ENCODE measurements around the gene SEMA3G.

SEMA3G gene

DNA sequence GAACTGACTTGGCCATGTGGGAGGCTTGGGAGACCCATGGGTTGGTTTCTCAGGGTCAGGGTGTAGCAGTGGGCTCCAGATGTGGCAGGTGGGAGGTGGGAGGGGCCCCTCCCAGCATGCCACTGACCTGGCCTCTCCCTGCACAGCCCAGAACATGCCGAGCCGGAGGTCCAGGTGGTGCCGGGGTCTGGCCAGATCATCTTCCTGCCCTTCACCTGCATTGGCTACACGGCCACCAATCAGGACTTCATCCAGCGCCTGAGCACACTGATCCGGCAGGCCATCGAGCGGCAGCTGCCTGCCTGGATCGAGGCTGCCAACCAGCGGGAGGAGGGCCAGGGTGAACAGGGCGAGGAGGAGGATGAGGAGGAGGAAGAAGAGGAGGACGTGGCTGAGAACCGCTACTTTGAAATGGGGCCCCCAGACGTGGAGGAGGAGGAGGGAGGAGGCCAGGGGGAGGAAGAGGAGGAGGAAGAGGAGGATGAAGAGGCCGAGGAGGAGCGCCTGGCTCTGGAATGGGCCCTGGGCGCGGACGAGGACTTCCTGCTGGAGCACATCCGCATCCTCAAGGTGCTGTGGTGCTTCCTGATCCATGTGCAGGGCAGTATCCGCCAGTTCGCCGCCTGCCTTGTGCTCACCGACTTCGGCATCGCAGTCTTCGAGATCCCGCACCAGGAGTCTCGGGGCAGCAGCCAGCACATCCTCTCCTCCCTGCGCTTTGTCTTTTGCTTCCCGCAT, 42.3 kb upstream of the SEMA3G start:
- no peak overlapping the region for H3K27ac ChIP-seq (ENCODE audit: low read length)
- peaks cover 35 to 74% of the 10 kb centered on the region in 2 donors for H3K36me3 ChIP-seq (ENCODE audit: control insufficient read depth in 1 of 2, insufficient read depth in 2 of 2, low read length in 2 of 2)
- peaks cover 0 to 31% of the 10 kb centered on the region in 2 donors for H3K4me1 ChIP-seq (ENCODE audit: control insufficient read depth in 1 of 2, insufficient read depth in 2 of 2, low read length in 2 of 2)
- H3K4me3 ChIP-seq (ENCODE audit: low read depth in 1 of 2, low read length in 2 of 2), result no peak overlapping the region
- no peaks in the 10 kb centered on the region for H3K9me3 ChIP-seq (ENCODE audit: control insufficient read depth in 1 of 2, low read length in 2 of 2)
- no peaks in the 10 kb centered on the region for H3K27me3 ChIP-seq (ENCODE audit: low read depth, low read length)

DNA sequence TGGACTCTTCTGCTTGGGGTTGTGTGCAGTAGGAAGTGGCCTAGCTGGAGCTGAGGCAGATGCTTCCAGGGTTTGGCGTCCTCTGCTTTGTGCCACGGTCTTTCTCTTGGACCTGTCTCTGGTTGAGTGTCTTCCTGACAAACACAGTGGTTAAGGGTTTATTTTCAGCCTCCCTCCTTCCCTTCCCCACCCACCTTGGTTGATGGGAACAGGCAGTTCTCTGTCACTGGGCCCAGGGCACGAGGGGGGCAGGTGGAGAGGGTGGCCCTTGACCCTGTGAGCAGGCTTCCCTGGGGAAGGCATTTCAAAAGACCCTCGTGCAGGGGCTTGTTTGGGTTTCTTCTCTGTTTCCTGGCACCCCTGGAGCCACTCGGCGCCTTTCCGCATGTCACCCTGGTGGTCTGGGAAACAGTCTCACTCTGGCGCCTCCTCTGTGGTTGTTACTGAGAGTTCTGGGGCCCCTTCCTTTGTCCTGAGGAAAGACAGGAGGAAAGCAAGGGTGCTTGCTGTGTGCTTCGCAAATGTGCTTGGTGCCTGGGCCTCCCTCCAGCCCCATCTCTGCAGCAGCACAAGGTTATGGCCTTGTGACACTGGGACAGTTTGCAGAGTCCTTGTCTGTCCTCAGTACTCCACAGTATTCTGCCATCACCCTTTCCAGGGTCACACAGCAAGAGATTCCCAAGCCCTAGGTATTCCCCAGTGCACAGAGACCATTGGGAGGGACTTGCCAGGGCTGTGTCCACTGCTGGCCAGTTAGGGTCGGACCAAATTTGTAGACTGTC, 40.0 kb upstream of the SEMA3G start:
- H3K9me3 ChIP-seq (ENCODE audit: control insufficient read depth in 1 of 2, low read length in 2 of 2), result no peaks in the 10 kb centered on the region
- no peak overlapping the region for H3K4me3 ChIP-seq (ENCODE audit: low read depth in 1 of 2, low read length in 2 of 2)
- no peaks in the 10 kb centered on the region for H3K27me3 ChIP-seq (ENCODE audit: low read depth, low read length)
- H3K27ac ChIP-seq (ENCODE audit: low read length), result no peak overlapping the region
- H3K4me1 ChIP-seq (ENCODE audit: control insufficient read depth in 1 of 2, insufficient read depth in 2 of 2, low read length in 2 of 2), result peaks cover 0 to 25% of the 10 kb centered on the region in 2 donors
- peaks cover 42 to 72% of the 10 kb centered on the region in 2 donors for H3K36me3 ChIP-seq (ENCODE audit: control insufficient read depth in 1 of 2, insufficient read depth in 2 of 2, low read length in 2 of 2)

DNA sequence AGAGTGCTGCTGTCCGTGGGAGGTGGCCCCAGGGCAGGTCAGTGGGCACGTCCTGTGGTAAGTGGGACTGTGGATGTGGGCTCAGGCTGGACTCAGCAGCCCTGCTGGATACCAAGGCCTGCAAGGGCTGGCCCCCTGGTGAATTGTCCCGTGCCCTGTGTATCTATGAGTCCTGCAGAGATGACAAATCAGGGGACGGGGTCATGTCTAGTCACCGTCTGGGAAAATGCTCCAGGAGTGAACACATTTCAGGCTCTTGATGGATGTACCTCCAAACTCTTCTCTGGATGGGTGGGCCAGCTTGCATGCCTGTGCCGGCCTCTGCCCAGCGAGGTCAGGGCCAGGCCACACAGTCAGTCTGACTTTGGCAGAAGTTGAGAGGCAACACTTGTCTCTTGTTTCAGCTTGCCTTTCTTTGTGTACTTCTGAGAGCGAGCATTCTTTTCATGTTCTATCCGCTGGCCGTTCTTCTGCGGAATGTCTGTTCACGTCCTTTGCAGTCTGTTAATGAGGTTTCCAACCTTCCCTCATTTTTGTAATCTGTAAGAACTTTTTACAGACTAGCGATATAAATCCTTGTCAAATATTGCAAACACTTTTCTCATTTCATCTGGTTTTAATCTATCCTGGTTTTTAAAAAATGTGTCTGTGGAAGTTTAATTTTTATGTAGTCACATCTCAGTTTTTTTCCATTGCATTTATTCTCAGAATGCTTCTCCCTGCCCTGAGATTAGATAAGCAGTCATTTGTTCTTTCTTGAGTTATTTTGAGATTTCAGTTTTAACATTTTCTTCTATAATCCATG, 38.9 kb upstream of the SEMA3G start:
- H3K4me1 ChIP-seq (ENCODE audit: control insufficient read depth in 1 of 2, insufficient read depth in 2 of 2, low read length in 2 of 2), result peaks cover 0 to 25% of the 10 kb centered on the region in 2 donors
- H3K36me3 ChIP-seq (ENCODE audit: control insufficient read depth in 1 of 2, insufficient read depth in 2 of 2, low read length in 2 of 2), result peaks cover 46 to 72% of the 10 kb centered on the region in 2 donors
- H3K27me3 ChIP-seq (ENCODE audit: low read depth, low read length), result no peaks in the 10 kb centered on the region
- no peak overlapping the region for H3K4me3 ChIP-seq (ENCODE audit: low read depth in 1 of 2, low read length in 2 of 2)
- H3K27ac ChIP-seq (ENCODE audit: low read length), result no peak overlapping the region
- H3K9me3 ChIP-seq (ENCODE audit: control insufficient read depth in 1 of 2, low read length in 2 of 2), result no peaks in the 10 kb centered on the region

DNA sequence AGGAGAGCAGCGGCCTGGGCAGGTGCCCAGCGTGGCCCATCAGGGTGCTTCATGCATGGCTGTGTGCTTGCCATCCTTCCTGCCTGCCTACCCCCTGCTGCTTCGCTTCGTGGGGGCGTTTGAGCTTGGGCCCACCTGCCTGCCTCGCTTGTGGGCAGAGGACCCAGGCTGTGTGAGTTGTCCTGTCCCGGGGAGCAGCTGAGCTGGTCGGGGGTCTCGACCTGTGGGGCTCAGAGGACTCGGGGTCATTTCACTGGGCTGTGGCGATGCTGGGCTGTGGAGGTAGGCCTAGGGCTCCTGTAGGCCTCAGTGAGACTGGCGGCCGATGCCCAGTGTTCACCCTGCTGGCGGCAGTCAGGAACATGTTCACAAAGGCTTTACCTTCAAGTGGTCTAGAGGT, 38.2 kb upstream of the SEMA3G start:
- Histone ChIP-seq H3K36me3 (ENCODE audit: control insufficient read depth in 1 of 2, insufficient read depth in 2 of 2, low read length in 2 of 2) (peaks cover 53 to 73% of the 10 kb centered on the region in 2 donors), H3K27me3 (ENCODE audit: low read depth, low read length) (no peaks in the 10 kb centered on the region), H3K27ac (ENCODE audit: low read length) (no peak overlapping the region)

DNA sequence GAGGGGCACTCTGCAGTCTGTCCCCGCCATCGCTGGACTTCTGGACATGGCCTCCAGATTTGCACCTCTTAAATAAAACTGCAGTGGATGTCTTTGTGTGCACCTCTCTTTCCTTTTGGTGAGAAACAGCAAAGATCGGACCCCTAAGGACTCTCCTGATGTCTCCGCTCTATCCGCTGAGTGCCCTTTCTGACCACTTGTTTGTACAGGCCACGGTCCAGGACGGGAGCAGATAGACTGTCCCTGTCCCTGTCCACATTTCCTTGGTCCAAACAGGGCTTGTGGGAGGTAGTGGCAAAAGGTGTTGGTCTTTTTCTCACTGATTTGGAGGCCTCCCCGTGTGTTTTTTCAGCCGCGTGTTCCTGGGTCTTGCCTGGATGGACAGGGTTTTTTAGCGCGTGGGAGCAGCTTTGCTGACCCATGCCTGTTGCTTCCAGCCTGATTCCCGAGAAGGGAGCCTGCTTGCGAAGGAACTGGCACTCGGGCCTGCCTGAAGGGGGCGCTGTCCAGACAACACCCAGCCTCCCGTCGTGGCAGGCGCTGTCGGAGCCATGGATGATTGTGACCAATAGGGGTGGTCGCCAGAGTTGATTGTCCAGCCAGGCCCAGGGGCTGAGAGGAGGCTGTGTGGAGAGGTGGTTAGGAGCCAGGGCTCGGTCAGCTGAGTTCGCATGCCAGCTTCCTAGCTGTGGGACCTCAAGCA, 37.1 kb upstream of the SEMA3G start:
- no peaks in the 10 kb centered on the region for H3K27me3 ChIP-seq (ENCODE audit: low read depth, low read length)
- H3K9me3 ChIP-seq (ENCODE audit: control insufficient read depth in 1 of 2, low read length in 2 of 2), result no peaks in the 10 kb centered on the region
- H3K4me1 ChIP-seq (ENCODE audit: control insufficient read depth in 1 of 2, insufficient read depth in 2 of 2, low read length in 2 of 2), result peaks cover 0 to 25% of the 10 kb centered on the region in 2 donors
- no peak overlapping the region for H3K27ac ChIP-seq (ENCODE audit: low read length)
- H3K4me3 ChIP-seq (ENCODE audit: low read depth in 1 of 2, low read length in 2 of 2), result no peak overlapping the region
- peaks cover 55 to 73% of the 10 kb centered on the region in 2 donors for H3K36me3 ChIP-seq (ENCODE audit: control insufficient read depth in 1 of 2, insufficient read depth in 2 of 2, low read length in 2 of 2)

More for the DNA sequence above, 38.2 kb upstream of the SEMA3G start:
- no peaks in the 10 kb centered on the region for H3K9me3 ChIP-seq (ENCODE audit: control insufficient read depth in 1 of 2, low read length in 2 of 2)
- H3K4me1 ChIP-seq (ENCODE audit: control insufficient read depth in 1 of 2, insufficient read depth in 2 of 2, low read length in 2 of 2), result peaks cover 0 to 25% of the 10 kb centered on the region in 2 donors
- H3K4me3 ChIP-seq (ENCODE audit: low read depth in 1 of 2, low read length in 2 of 2), result no peak overlapping the region

DNA sequence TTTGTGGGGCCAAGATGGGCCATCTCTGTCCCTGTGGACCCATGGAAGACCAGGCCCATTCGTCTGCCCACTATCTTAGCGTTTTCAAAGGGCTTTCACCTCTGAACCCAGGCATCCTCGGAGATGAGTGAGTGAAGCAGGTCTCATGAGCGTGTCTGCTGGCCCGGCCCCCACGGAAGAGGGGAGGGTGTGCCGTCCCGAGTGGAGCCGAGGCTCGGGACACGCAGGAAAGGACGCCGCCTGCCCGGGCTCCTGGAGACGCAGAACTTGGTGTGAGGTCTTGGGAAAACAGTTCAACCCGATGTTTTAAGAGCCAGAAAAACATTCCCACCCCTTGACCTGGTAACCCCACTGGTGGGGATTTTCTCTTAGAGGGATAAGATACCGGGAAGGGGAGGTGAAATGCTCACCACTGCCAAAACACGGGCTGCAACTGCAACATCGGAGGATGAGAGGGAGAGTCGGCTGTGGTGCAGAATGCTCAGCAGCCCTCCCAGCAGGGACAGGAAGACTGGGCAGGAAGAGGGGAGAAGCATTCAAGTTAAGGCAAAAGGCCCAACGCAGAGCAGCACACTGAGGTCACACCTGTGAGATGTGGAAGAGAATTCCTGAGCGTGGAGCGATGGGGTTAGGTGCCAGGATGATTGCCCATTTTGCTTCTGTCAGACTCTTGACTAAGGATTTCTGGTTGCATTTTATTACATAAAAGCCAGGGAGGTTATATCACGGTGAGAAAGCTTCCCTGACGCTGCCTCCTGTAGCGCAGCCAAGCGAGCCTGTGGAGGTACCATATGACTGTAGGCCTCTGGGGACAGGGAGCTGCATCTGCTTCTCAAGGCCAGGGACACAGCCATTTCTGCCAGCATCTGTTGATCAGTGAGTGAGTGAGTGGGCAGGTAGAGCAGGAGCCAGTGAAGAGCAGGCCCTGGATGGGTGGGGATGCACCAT, 36.1 kb upstream of the SEMA3G start:
- Histone ChIP-seq H3K27me3 (ENCODE audit: low read depth, low read length) (no peaks in the 10 kb centered on the region), H3K9me3 (ENCODE audit: control insufficient read depth in 1 of 2, low read length in 2 of 2) (no peaks in the 10 kb centered on the region), H3K36me3 (ENCODE audit: control insufficient read depth in 1 of 2, insufficient read depth in 2 of 2, low read length in 2 of 2) (peaks cover 59 to 74% of the 10 kb centered on the region in 2 donors), H3K4me3 (ENCODE audit: low read depth in 1 of 2, low read length in 2 of 2) (no peak overlapping the region), H3K27ac (ENCODE audit: low read length) (no peak overlapping the region), H3K4me1 (ENCODE audit: control insufficient read depth in 1 of 2, insufficient read depth in 2 of 2, low read length in 2 of 2) (peaks cover 0 to 25% of the 10 kb centered on the region in 2 donors)

DNA sequence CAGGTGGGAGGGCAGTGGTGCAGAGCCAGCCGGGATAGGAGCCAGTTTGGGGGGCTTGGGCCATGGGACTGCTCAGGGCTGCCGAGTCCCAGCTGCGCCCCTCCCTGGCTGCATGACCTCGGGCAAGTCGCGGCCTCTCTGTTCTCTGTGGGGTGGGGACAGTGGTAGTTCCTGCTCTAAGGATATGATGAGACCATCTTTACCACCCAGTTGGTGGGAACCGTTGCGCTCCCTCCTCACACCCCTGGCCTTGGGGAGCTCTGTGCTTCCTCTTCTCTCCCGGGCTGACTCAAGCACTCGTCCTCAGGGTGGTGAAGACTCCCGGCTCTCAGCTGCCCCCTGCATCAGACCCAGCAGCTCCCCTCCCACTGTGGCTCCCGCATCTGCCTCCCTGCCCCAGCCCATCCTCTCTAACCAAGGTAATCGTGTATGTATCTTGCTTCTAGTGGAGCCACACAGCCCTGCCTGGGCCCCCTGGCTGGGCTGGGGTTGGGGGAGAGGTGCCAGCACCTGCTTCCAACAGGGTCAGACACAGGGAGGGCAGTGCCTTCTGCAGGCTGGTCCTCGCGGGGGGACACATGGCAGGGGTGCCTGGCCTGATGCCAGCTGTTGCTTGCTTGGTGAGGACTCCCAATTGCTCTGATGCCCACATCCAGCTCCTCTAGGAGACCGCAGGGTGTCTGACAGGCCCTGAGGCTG, 35.1 kb upstream of the SEMA3G start:
- H3K36me3 ChIP-seq (ENCODE audit: control insufficient read depth in 1 of 2, insufficient read depth in 2 of 2, low read length in 2 of 2), result peaks cover 64 to 78% of the 10 kb centered on the region in 2 donors
- H3K27ac ChIP-seq (ENCODE audit: low read length), result no peak overlapping the region

DNA sequence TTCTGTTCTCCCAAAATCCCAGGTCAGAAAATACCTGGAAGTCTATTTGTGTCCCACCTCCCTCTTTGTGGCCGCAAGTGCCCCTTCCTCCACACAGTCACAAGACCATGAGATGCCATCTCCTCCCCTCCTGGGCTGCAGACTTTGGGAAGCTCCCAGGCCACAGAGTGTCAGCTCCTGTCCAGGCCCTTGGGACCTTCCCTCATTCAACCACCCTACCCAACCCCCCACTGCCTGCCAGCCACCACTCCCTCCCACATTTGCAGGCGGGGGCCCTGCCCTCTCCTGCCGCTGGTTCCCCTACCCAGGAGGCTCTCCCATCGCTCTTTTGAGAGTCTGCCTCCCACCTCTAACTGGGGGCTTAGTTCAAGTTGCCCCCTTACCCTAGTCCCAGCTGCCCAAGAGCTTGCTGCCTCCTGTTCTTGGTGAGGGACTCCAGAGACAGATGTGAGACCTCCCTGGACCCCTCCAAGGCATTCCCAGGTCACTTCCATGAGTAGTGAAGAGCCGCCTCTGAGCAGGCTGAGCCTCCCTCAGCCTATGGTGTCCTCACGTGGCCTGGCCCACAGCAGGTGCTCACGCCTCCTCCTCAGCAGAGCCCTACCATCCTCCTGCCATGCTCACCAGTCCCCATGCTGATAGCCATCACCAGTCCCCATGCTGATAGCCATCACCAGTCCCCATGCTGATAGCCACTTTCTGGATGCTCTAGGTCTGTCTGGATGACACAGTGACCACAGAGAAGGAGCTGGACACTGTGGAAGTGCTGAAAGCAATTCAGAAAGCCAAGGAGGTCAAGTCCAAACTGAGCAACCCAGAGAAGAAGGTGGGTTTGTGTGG, 34.4 kb upstream of the SEMA3G start:
- peaks cover 67 to 84% of the 10 kb centered on the region in 2 donors for H3K36me3 ChIP-seq (ENCODE audit: control insufficient read depth in 1 of 2, insufficient read depth in 2 of 2, low read length in 2 of 2)
- no peak overlapping the region for H3K4me3 ChIP-seq (ENCODE audit: low read depth in 1 of 2, low read length in 2 of 2)
- peaks cover 0 to 17% of the 10 kb centered on the region in 2 donors for H3K4me1 ChIP-seq (ENCODE audit: control insufficient read depth in 1 of 2, insufficient read depth in 2 of 2, low read length in 2 of 2)
- no peaks in the 10 kb centered on the region for H3K9me3 ChIP-seq (ENCODE audit: control insufficient read depth in 1 of 2, low read length in 2 of 2)
- no peaks in the 10 kb centered on the region for H3K27me3 ChIP-seq (ENCODE audit: low read depth, low read length)
- no peak overlapping the region for H3K27ac ChIP-seq (ENCODE audit: low read length)

More for the DNA sequence above, 35.1 kb upstream of the SEMA3G start:
- Histone ChIP-seq H3K27me3 (ENCODE audit: low read depth, low read length) (no peaks in the 10 kb centered on the region), H3K9me3 (ENCODE audit: control insufficient read depth in 1 of 2, low read length in 2 of 2) (no peaks in the 10 kb centered on the region), H3K4me3 (ENCODE audit: low read depth in 1 of 2, low read length in 2 of 2) (no peak overlapping the region), H3K4me1 (ENCODE audit: control insufficient read depth in 1 of 2, insufficient read depth in 2 of 2, low read length in 2 of 2) (peaks cover 0 to 25% of the 10 kb centered on the region in 2 donors)

DNA sequence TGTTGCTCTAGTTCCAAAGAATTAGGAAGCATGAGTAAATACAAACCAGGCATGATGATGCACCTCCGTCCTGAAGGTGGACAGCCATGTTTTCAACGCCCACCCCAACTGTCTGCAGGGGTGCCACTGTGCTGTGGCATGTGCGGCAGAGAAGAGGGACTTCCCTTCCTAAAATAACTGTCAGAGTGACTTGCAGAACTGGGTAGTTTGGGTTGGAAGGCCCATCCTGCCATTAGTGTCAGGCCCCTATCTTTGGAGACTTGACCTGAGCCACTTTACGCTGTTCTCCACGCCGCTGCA, 32.8 kb upstream of the SEMA3G start:
- Histone ChIP-seq H3K4me3 (ENCODE audit: low read depth in 1 of 2, low read length in 2 of 2) (no peak overlapping the region), H3K27me3 (ENCODE audit: low read depth, low read length) (no peaks in the 10 kb centered on the region), H3K27ac (ENCODE audit: low read length) (no peak overlapping the region), H3K36me3 (ENCODE audit: control insufficient read depth in 1 of 2, insufficient read depth in 2 of 2, low read length in 2 of 2) (peaks cover 81 to 95% of the 10 kb centered on the region in 2 donors), H3K9me3 (ENCODE audit: control insufficient read depth in 1 of 2, low read length in 2 of 2) (no peaks in the 10 kb centered on the region), H3K4me1 (ENCODE audit: control insufficient read depth in 1 of 2, insufficient read depth in 2 of 2, low read length in 2 of 2) (peaks cover 0 to 2% of the 10 kb centered on the region in 2 donors)

Measured in muscle layer of duodenum (tissue), 2 donors.